Sciatic nerve (tissue), 2 donors: ENCODE results near the gene NETO2. TPM values are rescaled to one million over a fixed set of nuclear protein-coding genes. Genes with fewer than 3 reads are reported as not detected.
"Not testable (repeated sequence)": the region's sequence is repeated elsewhere in the genome, so short reads cannot be mapped to it uniquely, and the experiment has no call there.

Experiments
- ATAC-seq: fragments of 200-7000 bp; cut with Tn5 transposase; one replicate; pipeline ENCODE4 v1.9.1; 2020; ENCODE audit warnings: mild to moderate bottlenecking, moderate library complexity
- DNase-seq: peaks from one replicate; pipeline ENCODE4 v3.0.0-alpha.2; 2020; ENCODE audit warnings: low spot score
- intact Hi-C: fragments of 100-400 bp; cut with DNase I; formaldehyde crosslinking; loops from one replicate; pipeline ENCODE4 v1.14.2; 2022
- total RNA-seq: library from RNA; stranded (reverse); fragmentation: NEBNext Ultra II Directional; extraction: Animal tissue kit (Norgen Biotek cat#: 25700); gene quantifications from one replicate; pipeline ENCODE4 v1.2.1, GENCODE V29; 2021
- donor health status: DM: no; HTN: no; CAD: no.
- donor health status: DM: no; HTN: no; CAD: no.

Gene NETO2
- total RNA-seq, 1 donor from 2014 or later = 1.9 TPM

- no peak for ATAC-seq
- intact Hi-C loops = loop anchor here (5.0 kb wide), 1 partner anchor 1018 kb away; the partner anchor contains the start of gene ABCC12
These were observed 4.1 kb downstream of the NETO2 start for GRCh38 chr16:47139561-47140185.

GRCh38 chr16:47137925-47138324 lies 5.8 kb downstream of the NETO2 start:
- DNase-seq, ATAC-seq, intact Hi-C loops: not testable (repeated sequence)

More at GRCh38 chr16:47139561-47140185, 4.1 kb downstream of the NETO2 start:
- no peak for DNase-seq

GRCh38 chr16:47136099-47136842 lies 7.5 kb downstream of the NETO2 start:
- no peak for ATAC-seq
- no peak for DNase-seq
- intact Hi-C loops = no loop called here

- no peak for DNase-seq
- ATAC-seq = no peak
- intact Hi-C loops = no loop called here
These were observed 9.2 kb downstream of the NETO2 start for GRCh38 chr16:47134550-47134949.

GRCh38 chr16:47132308-47132707 lies 11.4 kb downstream of the NETO2 start:
- ATAC-seq (no peak), DNase-seq (no peak)
- intact Hi-C loops = no loop called here

- DNase-seq (no peak), ATAC-seq (no peak)
- intact Hi-C loops = no loop called here
These were observed 13.8 kb downstream of the NETO2 start for GRCh38 chr16:47129755-47130435.

- DNase-seq (no peak), ATAC-seq (no peak)
- intact Hi-C loops = no loop called here
These were observed 16.2 kb downstream of the NETO2 start for GRCh38 chr16:47127541-47127940.

GRCh38 chr16:47125757-47126156 lies 18.0 kb downstream of the NETO2 start:
- intact Hi-C loops = no loop called here

GRCh38 chr16:47113130-47113529 lies 30.6 kb downstream of the NETO2 start:
- no peak for ATAC-seq
- no peak for DNase-seq
- intact Hi-C loops = no loop called here

More at GRCh38 chr16:47125757-47126156, 18.0 kb downstream of the NETO2 start:
- DNase-seq (no peak), ATAC-seq (no peak)

GRCh38 chr16:47110939-47111338 lies 32.8 kb downstream of the NETO2 start:
- intact Hi-C loops = no loop called here
- DNase-seq = no peak
- ATAC-seq = no peak

- no peak for DNase-seq
- no peak for ATAC-seq
- intact Hi-C loops = no loop called here
These were observed 34.4 kb downstream of the NETO2 start for GRCh38 chr16:47109361-47109760.

- ATAC-seq, intact Hi-C loops, DNase-seq: not testable (repeated sequence)
These were observed 40.8 kb downstream of the NETO2 start for GRCh38 chr16:47102921-47103320.

GRCh38 chr16:47097154-47097553 lies 46.6 kb downstream of the NETO2 start:
- ATAC-seq, DNase-seq, intact Hi-C loops: not testable (repeated sequence)

- ATAC-seq (no peak), DNase-seq (no peak)
- intact Hi-C loops = no loop called here
These were observed 47.4 kb downstream of the NETO2 start for GRCh38 chr16:47096297-47096696.

- intact Hi-C loops = no loop called here
- ATAC-seq (no peak), DNase-seq (no peak)
These were observed 59.5 kb downstream of the NETO2 start for GRCh38 chr16:47084198-47084597.

- DNase-seq = no peak
- ATAC-seq = no peak
- intact Hi-C loops = no loop called here
These were observed 61.5 kb downstream of the NETO2 start for GRCh38 chr16:47082099-47082865.

GRCh38 chr16:47081115-47081514 lies 62.6 kb downstream of the NETO2 start:
- intact Hi-C loops = no loop called here
- no peak for DNase-seq
- no peak for ATAC-seq

GRCh38 chr16:47079860-47080259 lies 63.9 kb downstream of the NETO2 start:
- DNase-seq = no peak
- no peak for ATAC-seq
- intact Hi-C loops = no loop called here
